A549 (cell line): ENCODE measurements around the gene TRMT1. TPM values are rescaled to one million over a fixed set of nuclear protein-coding genes. Genes with fewer than 3 reads are reported as not detected.
A peak's percentile ranks its signal among the peaks of the same experiment; 100 is the strongest.

ENCODE experiments used
- BCL3 ChIP-seq: fragments of >200 bp; sonication (Bioruptor Twin); formaldehyde crosslinking; IDR thresholded peaks from 3 replicates; pipeline ENCODE4 v1.6.1; 2016
- CBX2 ChIP-seq: fragments of 200-600 bp; sonication (generic); IDR thresholded peaks from 2 replicates; pipeline ENCODE4 v1.6.1; 2016; ENCODE audit warnings: low read depth, mild to moderate bottlenecking, borderline replicate concordance
- CBX8 ChIP-seq: fragments of 200-600 bp; sonication (generic); IDR thresholded peaks from 2 replicates; pipeline ENCODE4 v1.6.1; 2016
- CEBPB ChIP-seq, 2 experiments: fragments of >200 bp in 1 of 2; sonication (Bioruptor Twin) in 1 of 2; formaldehyde crosslinking in 1 of 2; IDR thresholded peaks; 2 replicates each; pipeline ENCODE4 v1.6.1; 2012 to 2016
- CTCF ChIP-seq: fragments of >200 bp; sonication (Bioruptor Twin); formaldehyde crosslinking; IDR thresholded peaks from 3 replicates; pipeline ENCODE4 v1.5.1; 2016
- E2F6 ChIP-seq: IDR thresholded peaks from 2 replicates; pipeline ENCODE4 v1.6.1; 2012; ENCODE audit warnings: low read depth, borderline replicate concordance
- EHF ChIP-seq: fragments of 250-450 bp; sonication (Bioruptor Pico); IDR thresholded peaks from 2 replicates; pipeline ENCODE4 v1.5.0; 2020; ENCODE audit warnings: mild to moderate bottlenecking
- EP300 ChIP-seq, 2 experiments: fragments of >200 bp; sonication (Bioruptor Twin); formaldehyde crosslinking; IDR thresholded peaks; 2 replicates in 1 of 2; 3 replicates in 1 of 2; pipeline ENCODE4 v1.6.1; 2016 to 2017
- FOSL2 ChIP-seq, 2 experiments: fragments of 450-650 bp in 1 of 2; fragments of >200 bp in 1 of 2; sonication (Bioruptor Twin) in 1 of 2; formaldehyde crosslinking; IDR thresholded peaks; 2 replicates each; pipeline versions ENCODE4 v1.5.0 to v1.6.1; 2016 to 2020; ENCODE audit warnings: mild to moderate bottlenecking in 1 of 2, moderate library complexity in 1 of 2
- HDAC2 ChIP-seq: fragments of 200-600 bp; sonication (generic); IDR thresholded peaks from 2 replicates; pipeline ENCODE4 v1.6.1; 2016
- HES2 ChIP-seq: fragments of >200 bp; sonication (Bioruptor Twin); formaldehyde crosslinking; IDR thresholded peaks from 2 replicates; pipeline ENCODE4 v1.6.1; 2016
- HEYL ChIP-seq: fragments of 250-450 bp; sonication (Bioruptor Pico); IDR thresholded peaks from 2 replicates; pipeline ENCODE4 v1.8.0; 2021; ENCODE audit warnings: mild to moderate bottlenecking, moderate library complexity
- HOXA7 ChIP-seq: fragments of 250-450 bp; sonication (Bioruptor Pico); IDR thresholded peaks from 2 replicates; pipeline ENCODE4 v1.5.0; 2020; ENCODE audit warnings: mild to moderate bottlenecking, moderate library complexity
- HOXB13 ChIP-seq: fragments of 250-450 bp; sonication (Bioruptor Pico); IDR thresholded peaks from 2 replicates; pipeline ENCODE4 v1.5.0; 2020; ENCODE audit warnings: low read depth, mild to moderate bottlenecking, moderate library complexity
- KDM1A ChIP-seq: fragments of 200-600 bp; sonication (generic); IDR thresholded peaks from 2 replicates; pipeline ENCODE4 v1.6.1; 2016; ENCODE audit warnings: low read depth, mild to moderate bottlenecking
- MYC ChIP-seq: IDR thresholded peaks from 2 replicates; pipeline ENCODE4 v1.6.1; 2012; ENCODE audit warnings: mild to moderate bottlenecking, inconsistent platforms, low read length, improper control_type of control experiment, borderline replicate concordance
- POLR2AphosphoS2 ChIP-seq: conservative IDR thresholded peaks from 2 replicates; pipeline ENCODE4 v1.6.1; 2012; ENCODE audit warnings: low read length, improper control_type of control experiment, inconsistent platforms
- RAD21 ChIP-seq, 2 experiments: fragments of >200 bp in 1 of 2; sonication (Bioruptor Twin) in 1 of 2; formaldehyde crosslinking in 1 of 2; IDR thresholded peaks in 1 of 2; conservative IDR thresholded peaks in 1 of 2; 2 replicates in 1 of 2; 3 replicates in 1 of 2; pipeline ENCODE4 v1.6.1; 2012 to 2018; ENCODE audit warnings: inconsistent platforms in 1 of 2
- RFX5 ChIP-seq: fragments of 450-650 bp; IDR thresholded peaks from 2 replicates; pipeline ENCODE4 v1.7.1; 2014; ENCODE audit warnings: antibody characterized with exemption, mild to moderate bottlenecking, moderate library complexity
- RNF2 ChIP-seq: fragments of 200-600 bp; sonication (generic); IDR thresholded peaks from 2 replicates; pipeline ENCODE4 v1.6.1; 2016; ENCODE audit warnings: low read depth, mild to moderate bottlenecking, antibody characterized with exemption, moderate library complexity, borderline replicate concordance
- TFCP2L1 ChIP-seq: fragments of 250-450 bp; sonication (Bioruptor Pico); IDR thresholded peaks from 2 replicates; pipeline ENCODE4 v1.5.0; 2021; ENCODE audit warnings: mild to moderate bottlenecking
- ZC3H11A ChIP-seq: fragments of 450-650 bp; IDR thresholded peaks from 2 replicates; pipeline ENCODE4 v1.6.1; 2014; ENCODE audit warnings: antibody characterized with exemption, mild to moderate bottlenecking
- ZFP36 ChIP-seq: fragments of 450-650 bp; IDR thresholded peaks from 2 replicates; pipeline ENCODE4 v1.6.1; 2014; ENCODE audit warnings: borderline replicate concordance; ENCODE audit not compliant: partially characterized antibody
- ZNF302 ChIP-seq: fragments of 250-450 bp; sonication (Bioruptor Pico); IDR thresholded peaks from 2 replicates; pipeline ENCODE4 v1.9.0; 2021; ENCODE audit warnings: inconsistent platforms, mild to moderate bottlenecking, moderate library complexity
- ZSCAN20 ChIP-seq: fragments of 250-450 bp; sonication (Bioruptor Pico); IDR thresholded peaks from 2 replicates; pipeline ENCODE4 v1.8.0; 2022; ENCODE audit warnings: mild to moderate bottlenecking, moderate library complexity
- polyA plus RNA-seq, 4 experiments: library from polyadenylated mRNA; depleted of rRNA in 3 of 4; stranded (reverse); fragments of >200 nt; fragmentation: RNase III in 1 of 4; extraction: RNeasy Plus Mini Kit Qiagen cat#74134 plus additional on column Dnase treatment in 1 of 4; gene quantifications; 2 replicates in 3 of 4; 3 replicates in 1 of 4; pipeline ENCODE4 v1.2.3, GENCODE V29; 2011 to 2017

Gene TRMT1
- polyA plus RNA-seq, 2 of the 4 experiments (the other 2 are of a cell fraction): 18.2 to 29.8 TPM

GRCh38 chr19:13150187-13150930, 33.8 kb upstream of the TRMT1 start, which contains the start of the genes IER2 and STX10 (continued):
- no peak for TF ChIP-seq HDAC2
- peak; percentile 40; the same call in 1 of the 2 replicates for TF ChIP-seq MYC
- no peak for TF ChIP-seq CEBPB (IDR thresholded peaks at IDR 0.05)
- TF ChIP-seq RAD21 (conservative IDR thresholded peaks at IDR 0.05 in 1 of 2, IDR thresholded peaks at IDR 0.05 in 1 of 2): peak in 1 of 2 experiments; percentile 31; a peak in 2 of 5 replicates
- no peak for TF ChIP-seq EP300 (IDR thresholded peaks at IDR 0.05)
- no peak for TF ChIP-seq E2F6
- no peak for TF ChIP-seq HOXB13 (CRISPR knock-in tag)
- TF ChIP-seq HOXA7 (CRISPR knock-in tag): no peak
- TF ChIP-seq RFX5: no peak
- TF ChIP-seq POLR2AphosphoS2: no peak
- no peak for TF ChIP-seq CBX8
- TF ChIP-seq ZFP36: no peak
- no peak for TF ChIP-seq HES2
- TF ChIP-seq CBX2: no peak
- TF ChIP-seq ZSCAN20 (CRISPR knock-in tag): no peak
- no peak for TF ChIP-seq ZC3H11A
- TF ChIP-seq CTCF: peak; percentile 32
- TF ChIP-seq RNF2: no peak
- TF ChIP-seq ZNF302 (CRISPR knock-in tag): no peak
- TF ChIP-seq BCL3: 0 out of 3 replicates have a peak, but pooled peaks have one; percentile 23
- TF ChIP-seq HEYL (CRISPR knock-in tag): no peak
- TF ChIP-seq TFCP2L1 (CRISPR knock-in tag): 0 out of 2 replicates have a peak, but pooled peaks have one; percentile 8
- TF ChIP-seq EHF (CRISPR knock-in tag): no peak
- TF ChIP-seq FOSL2 (IDR thresholded peaks at IDR 0.05): no peak
- no peak for TF ChIP-seq FOSL2 (CRISPR knock-in tag; IDR thresholded peaks at IDR 0.05)
- no peak for TF ChIP-seq KDM1A
